HG03558 (cell line): ENCODE measurements around the gene CHST15.

Experiments used
- ATAC-seq: cut with Tn5 transposase; IDR thresholded peaks from one replicate; pipeline ENCODE4 v1.9.1; 2021; ENCODE audit warnings: moderate number of reproducible peaks; ENCODE audit not compliant: unreplicated experiment; ENCODE audit errors: extremely low read depth

The CHST15 gene

GRCh38 chr10:123993534-123994416 is 99.6 kb downstream of the CHST15 start:
- ATAC-seq: no peak

GRCh38 chr10:123991611-123992570 is 101.5 kb downstream of the CHST15 start:
- ATAC-seq: no peak

GRCh38 chr10:123990889-123991288 is 102.5 kb downstream of the CHST15 start:
- no peak for ATAC-seq

- no peak for ATAC-seq
Observed at GRCh38 chr10:123988694-123989093, 104.7 kb downstream of the CHST15 start.

DNA sequence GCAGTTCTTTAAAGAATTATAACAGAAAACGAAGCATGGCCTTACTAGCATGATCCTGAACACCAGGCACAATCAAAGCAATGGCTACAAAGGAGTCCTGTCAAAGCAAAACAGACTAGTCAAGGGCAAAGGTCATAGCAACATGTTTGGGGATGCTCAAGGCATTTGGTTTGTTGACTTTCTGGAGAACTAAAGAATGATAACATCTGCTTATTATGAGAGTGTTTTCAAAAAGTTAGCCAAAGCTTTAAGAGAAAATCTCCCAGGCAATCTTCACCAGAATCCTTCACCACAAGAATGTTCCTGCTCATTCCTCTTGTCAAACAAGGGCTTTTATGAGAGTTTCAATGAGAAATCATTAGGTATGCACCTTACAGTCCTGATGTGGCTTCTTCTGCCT is 106.7 kb downstream of the CHST15 start:
- no peak for ATAC-seq

- ATAC-seq: no peak
Observed at GRCh38 chr10:123974406-123974805, 119.0 kb downstream of the CHST15 start.

- no peak for ATAC-seq
Observed at GRCh38 chr10:123972481-123973401, 120.7 kb downstream of the CHST15 start.

DNA sequence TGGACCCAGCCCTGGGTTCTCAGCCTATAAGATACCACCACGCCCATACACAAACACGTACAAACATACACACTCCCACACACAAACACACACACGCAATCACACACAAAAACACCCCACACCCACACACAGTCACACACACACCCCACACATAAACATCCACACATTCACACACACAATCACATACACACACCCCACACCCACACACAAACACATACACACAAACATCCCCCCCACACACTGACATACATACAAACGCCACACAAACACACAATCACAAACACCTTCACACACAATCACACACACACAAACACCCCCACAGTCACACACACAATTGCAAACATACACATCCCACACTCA is 122.5 kb downstream of the CHST15 start:
- no peak for ATAC-seq

DNA sequence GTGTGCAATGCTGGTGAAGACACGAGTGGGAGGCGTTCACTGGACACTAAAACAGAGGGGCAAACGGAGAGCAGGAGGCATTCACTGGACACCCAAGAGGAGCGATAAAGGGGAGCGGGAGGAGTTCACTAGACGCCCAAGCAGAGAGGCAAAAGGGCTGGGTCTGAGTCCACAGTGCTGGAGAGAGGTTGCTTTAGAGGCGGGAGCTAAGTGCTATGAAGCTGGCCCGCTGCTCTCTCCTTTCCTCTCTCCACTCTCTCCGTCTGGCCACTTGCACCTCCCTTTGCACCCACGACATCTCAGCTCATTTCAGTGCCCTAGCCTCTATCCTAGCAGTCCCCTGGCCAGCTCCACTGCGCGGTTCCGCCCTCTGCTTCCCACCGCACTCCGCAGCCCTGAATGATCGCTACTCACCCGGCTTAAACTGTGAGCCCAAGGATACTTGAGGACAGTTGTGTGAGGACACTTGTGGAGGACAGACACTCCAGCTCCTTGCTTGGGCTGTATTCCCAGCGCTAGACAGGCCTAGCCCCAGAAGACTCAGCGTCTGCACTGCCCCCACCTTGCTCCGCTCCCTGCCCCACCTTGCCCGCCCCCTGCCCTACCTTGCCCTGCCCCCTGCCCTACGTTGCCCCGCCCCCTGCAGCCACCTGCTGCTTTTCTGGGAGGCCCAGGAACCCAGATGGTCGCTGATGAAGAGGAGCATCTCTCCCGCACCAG is 123.0 kb downstream of the CHST15 start:
- ATAC-seq: no peak

- ATAC-seq: no peak
Observed at GRCh38 chr10:123967626-123968243, 125.7 kb downstream of the CHST15 start.

GRCh38 chr10:123966896-123967231 is 126.5 kb downstream of the CHST15 start:
- no peak for ATAC-seq

GRCh38 chr10:123965973-123966895 is 127.2 kb downstream of the CHST15 start:
- ATAC-seq: no peak

GRCh38 chr10:123964953-123965352 is 128.4 kb downstream of the CHST15 start:
- ATAC-seq: no peak

DNA sequence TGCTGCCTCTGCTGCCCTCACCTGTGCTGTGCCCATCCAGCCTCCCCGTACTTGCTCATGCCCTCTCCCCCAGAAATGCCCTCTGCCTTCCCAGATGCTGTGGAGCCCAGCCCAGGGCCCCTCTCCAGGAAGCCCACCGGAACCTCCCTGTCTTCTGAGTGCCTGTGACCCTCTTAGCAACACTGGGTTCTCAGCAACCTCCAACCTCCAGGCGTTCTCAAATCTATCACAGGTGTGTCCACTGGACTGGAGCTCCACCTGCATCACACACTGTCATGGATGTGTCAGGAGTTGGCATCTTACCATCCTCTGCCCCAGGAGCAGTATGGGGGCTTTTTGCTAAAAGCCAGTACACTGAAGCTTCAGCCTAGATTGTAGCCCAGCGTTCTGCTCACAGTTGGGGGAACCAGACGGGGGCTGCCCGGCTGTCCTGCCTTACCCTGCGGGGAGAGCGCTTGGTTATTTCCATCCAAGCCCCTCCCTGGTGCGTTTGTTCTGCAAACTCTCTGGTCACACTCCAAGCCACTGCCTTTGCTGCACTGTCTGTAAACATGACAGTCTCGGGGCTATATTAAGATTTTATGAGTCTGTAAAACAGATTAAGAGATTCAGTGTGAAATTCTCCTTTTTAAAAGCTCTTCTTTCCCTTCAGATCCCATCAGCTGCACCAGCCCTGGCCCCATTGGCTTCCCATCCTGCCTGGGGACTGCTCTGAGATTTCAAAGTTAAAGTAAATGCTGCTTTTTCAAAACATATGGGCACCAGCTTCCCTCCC is 130.5 kb downstream of the CHST15 start:
- no peak for ATAC-seq

DNA sequence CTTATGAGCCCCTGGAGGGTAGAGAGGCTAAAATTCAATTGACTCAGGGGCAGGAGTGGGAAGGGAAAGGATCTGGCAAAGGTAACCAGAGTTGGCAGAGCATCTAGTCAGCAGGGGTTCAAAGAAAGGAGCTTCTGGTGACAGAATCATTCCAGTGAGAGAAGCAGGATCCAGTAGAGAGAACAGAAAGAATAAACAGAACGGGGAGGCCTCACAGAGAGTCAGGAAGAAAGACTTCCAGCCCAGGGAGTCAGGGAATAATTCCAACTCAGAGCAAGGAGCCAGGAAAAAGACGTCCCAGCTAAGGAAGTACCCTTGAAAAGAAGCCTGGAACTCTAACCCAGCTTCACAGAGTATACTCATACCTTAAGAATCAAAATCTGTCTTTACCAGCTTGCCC is 135.2 kb downstream of the CHST15 start:
- no peak for ATAC-seq
